ENCODE results near the gene LRRC23. TPM values are rescaled to one million over a fixed set of nuclear protein-coding genes. Genes with fewer than 3 reads are reported as not detected.
"Not testable (repeated sequence)": the region's sequence is repeated elsewhere in the genome, so short reads cannot be mapped to it uniquely, and the experiment has no call there.

The LRRC23 gene
- total and polyA plus RNA-seq, 2 experiments from 2014 or later: 2.4 to 9.1 TPM

- H2AFZ ChIP-seq: peak overlapping the region; percentile 30; the same call in 1 of the 2 replicates
- no peaks in the 10 kb centered on the region for H3K79me2 ChIP-seq (replicated peaks; ENCODE audit: insufficient read depth)
- H3K4me1 ChIP-seq (ENCODE audit: insufficient read depth): peaks cover 26% of the 10 kb centered on the region
- Mint-ChIP-seq H3K27me3 (ENCODE audit: insufficient read depth, low read depth, poor library complexity) (peaks cover 19% of the 10 kb centered on the region), H3K9me3 (no peaks in the 10 kb centered on the region; the same call in 1 of the 3 replicates), H3K27ac (peak overlapping the region; percentile 94), H3K36me3 (ENCODE audit: low read depth) (no peaks in the 10 kb centered on the region), H3K4me3 (peak overlapping the region; percentile 71), H3K4me1 (peaks cover 14% of the 10 kb centered on the region)
- no peaks in the 10 kb centered on the region for H3K36me3 ChIP-seq (ENCODE audit: insufficient read depth)
- no peak for DNase-seq (ENCODE audit: low spot score)
- no peak for TF ChIP-seq ZNF114 (CRISPR knock-in tag; IDR thresholded peaks at IDR 0.05)
- no peak for TF ChIP-seq CREB1 (CRISPR knock-in tag; IDR thresholded peaks at IDR 0.05; ENCODE audit: low read depth)
- no peak for TF ChIP-seq REST (IDR thresholded peaks at IDR 0.05; ENCODE audit: unreplicated experiment)
- TF ChIP-seq ZNF331 (CRISPR knock-in tag; IDR thresholded peaks at IDR 0.05; ENCODE audit: low read depth): no peak
- TF ChIP-seq ZNF462 (CRISPR knock-in tag; IDR thresholded peaks at IDR 0.05): no peak
- TF ChIP-seq ETS1 (IDR thresholded peaks at IDR 0.05): 0 out of 2 replicates have a peak, but pooled peaks have one; percentile 3
- no peaks in the 10 kb centered on the region for H4K20me1 ChIP-seq (replicated peaks; ENCODE audit: insufficient read depth)
- peak overlapping the region; percentile 82 for H3K27ac ChIP-seq (ENCODE audit: low read depth)
- H3K9me2 ChIP-seq (ENCODE audit: insufficient read depth): no peaks in the 10 kb centered on the region
- peak; percentile 5 for ATAC-seq
- no peaks in the 10 kb centered on the region for H3K27me3 ChIP-seq (ENCODE audit: insufficient read depth)
- H3K4me3 ChIP-seq: peak overlapping the region; percentile 54
- peak overlapping the region; percentile 78 for H3K4me2 ChIP-seq
- H3F3A ChIP-seq (replicated peaks; ENCODE audit: low read depth): peaks cover 26% of the 10 kb centered on the region
These were observed 13.0 kb upstream of the LRRC23 start for GRCh38 chr12:6891646-6892001.

GRCh38 chr12:6892683-6893082 lies 11.9 kb upstream of the LRRC23 start:
- H3K27me3 ChIP-seq (ENCODE audit: insufficient read depth); DNase-seq (ENCODE audit: low spot score); H3K4me2 ChIP-seq; H3K79me2 ChIP-seq (replicated peaks; ENCODE audit: insufficient read depth); H4K20me1 ChIP-seq (replicated peaks; ENCODE audit: insufficient read depth); H3K4me3 ChIP-seq; H3K27ac Mint-ChIP-seq; H3K36me3 Mint-ChIP-seq (ENCODE audit: low read depth); H3K27ac ChIP-seq (ENCODE audit: low read depth); H2AFZ ChIP-seq; H3K9me3 Mint-ChIP-seq; ATAC-seq; H3K36me3 ChIP-seq (ENCODE audit: insufficient read depth); H3K9me2 ChIP-seq (ENCODE audit: insufficient read depth): not testable (repeated sequence)
- H3F3A ChIP-seq (replicated peaks; ENCODE audit: low read depth): peaks cover 26% of the 10 kb centered on the region
- Mint-ChIP-seq H3K4me3 (0 out of 3 replicates have a peak overlapping the region, but pooled peaks have one; percentile 23), H3K4me1 (peaks cover 14% of the 10 kb centered on the region), H3K27me3 (ENCODE audit: insufficient read depth, low read depth, poor library complexity) (peaks cover 21% of the 10 kb centered on the region)
- peaks cover 15% of the 10 kb centered on the region for H3K4me1 ChIP-seq (ENCODE audit: insufficient read depth)

Measured in GM23338 (cell line).